ENCODE data around the gene PBX2. TPM values are rescaled to one million over a fixed set of nuclear protein-coding genes. Genes with fewer than 3 reads are reported as not detected.
A peak's percentile ranks its signal among the peaks of the same experiment; 100 is the strongest.

Gene PBX2
- total RNA-seq, 4 donors from 2014 or later = 43.6 to 95.9 (median 59.3) TPM

DNA sequence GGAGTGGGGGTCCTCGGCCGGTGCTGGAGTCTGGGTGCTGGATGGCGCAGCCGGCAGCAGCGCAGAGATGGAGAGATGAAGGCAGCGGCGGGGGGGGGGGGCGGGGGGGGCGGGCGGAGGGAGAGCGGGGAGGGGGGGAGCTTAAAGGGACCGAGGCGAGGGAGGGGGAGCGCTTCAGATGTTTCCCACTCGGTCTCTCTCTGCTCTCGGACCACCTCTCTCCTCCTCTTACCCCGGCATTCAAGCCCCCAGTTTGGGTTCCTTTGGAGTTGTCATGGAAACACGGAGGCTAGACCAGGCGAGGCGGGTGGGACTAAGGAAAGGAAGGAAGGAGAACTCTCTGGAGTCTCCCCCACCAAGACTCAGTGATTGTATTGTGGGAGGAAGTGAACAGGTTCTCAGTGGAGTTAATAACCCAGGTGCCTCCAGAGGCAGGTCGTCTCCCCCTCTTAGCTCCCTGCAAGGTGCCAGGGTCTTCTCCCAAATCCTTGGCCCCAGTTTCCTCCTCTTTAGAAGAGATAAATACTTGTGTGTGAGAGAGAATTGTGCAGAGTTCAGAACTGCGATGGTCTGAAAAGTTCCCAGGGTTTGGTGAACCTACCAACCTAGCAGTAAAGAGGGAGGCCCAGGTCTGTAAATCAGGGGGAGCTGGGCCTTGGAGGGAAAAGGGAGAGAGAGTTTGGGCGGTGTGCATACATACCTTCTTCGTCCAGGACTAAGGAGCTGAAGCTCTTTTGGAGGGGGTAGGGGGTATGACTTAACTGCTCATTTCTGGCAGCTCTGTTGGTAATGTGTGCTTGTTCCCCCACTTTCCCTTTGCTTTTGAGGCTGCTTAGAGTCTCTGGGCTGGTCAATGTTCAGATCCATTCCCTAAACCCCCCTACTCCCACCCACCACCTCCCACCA lies 37.9 kb downstream of the PBX2 start, which contains the start of gene PRRT1:
TSS of gene PRRT1 (minus strand) at position 77 of the 906 bp plus-strand sequence. CDS start 112 bp downstream, outside the sequence.
- Histone ChIP-seq H3K4me3 (peak within 1 kb of the TSS; percentile 76 to 84 (median 80)), H3K27me3 (no peaks in the 10 kb centered on the region), H3K36me3 (peaks cover 0 to 33% (median 23%) of the 10 kb centered on the region in 4 donors), H3K9me3 (no peaks in the 10 kb centered on the region), H3K27ac (replicated peaks in 1 of 4) (peak within 1 kb of the TSS; percentile 90 to 94 (median 93)), H3K4me1 (peaks cover 37 to 71% (median 63%) of the 10 kb centered on the region in 4 donors)
- TF ChIP-seq EP300 (IDR thresholded peaks at IDR 0.05) (no peak), POLR2A (IDR thresholded peaks at IDR 0.05; ENCODE audit: low read depth) (no peak)
- TF ChIP-seq, protein P1, sequence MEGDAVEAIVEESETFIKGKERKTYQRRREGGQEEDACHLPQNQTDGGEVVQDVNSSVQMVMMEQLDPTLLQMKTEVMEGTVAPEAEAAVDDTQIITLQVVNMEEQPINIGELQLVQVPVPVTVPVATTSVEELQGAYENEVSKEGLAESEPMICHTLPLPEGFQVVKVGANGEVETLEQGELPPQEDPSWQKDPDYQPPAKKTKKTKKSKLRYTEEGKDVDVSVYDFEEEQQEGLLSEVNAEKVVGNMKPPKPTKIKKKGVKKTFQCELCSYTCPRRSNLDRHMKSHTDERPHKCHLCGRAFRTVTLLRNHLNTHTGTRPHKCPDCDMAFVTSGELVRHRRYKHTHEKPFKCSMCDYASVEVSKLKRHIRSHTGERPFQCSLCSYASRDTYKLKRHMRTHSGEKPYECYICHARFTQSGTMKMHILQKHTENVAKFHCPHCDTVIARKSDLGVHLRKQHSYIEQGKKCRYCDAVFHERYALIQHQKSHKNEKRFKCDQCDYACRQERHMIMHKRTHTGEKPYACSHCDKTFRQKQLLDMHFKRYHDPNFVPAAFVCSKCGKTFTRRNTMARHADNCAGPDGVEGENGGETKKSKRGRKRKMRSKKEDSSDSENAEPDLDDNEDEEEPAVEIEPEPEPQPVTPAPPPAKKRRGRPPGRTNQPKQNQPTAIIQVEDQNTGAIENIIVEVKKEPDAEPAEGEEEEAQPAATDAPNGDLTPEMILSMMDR (IDR thresholded peaks at IDR 0.05) = no peak
- intact Hi-C loops (cut with DNase I) = no loop called here
- no peak for DNase-seq (ENCODE audit: extremely low spot score)
- WGBS = 20% methylated on average over 9 of the region's 24 CpGs

DNA sequence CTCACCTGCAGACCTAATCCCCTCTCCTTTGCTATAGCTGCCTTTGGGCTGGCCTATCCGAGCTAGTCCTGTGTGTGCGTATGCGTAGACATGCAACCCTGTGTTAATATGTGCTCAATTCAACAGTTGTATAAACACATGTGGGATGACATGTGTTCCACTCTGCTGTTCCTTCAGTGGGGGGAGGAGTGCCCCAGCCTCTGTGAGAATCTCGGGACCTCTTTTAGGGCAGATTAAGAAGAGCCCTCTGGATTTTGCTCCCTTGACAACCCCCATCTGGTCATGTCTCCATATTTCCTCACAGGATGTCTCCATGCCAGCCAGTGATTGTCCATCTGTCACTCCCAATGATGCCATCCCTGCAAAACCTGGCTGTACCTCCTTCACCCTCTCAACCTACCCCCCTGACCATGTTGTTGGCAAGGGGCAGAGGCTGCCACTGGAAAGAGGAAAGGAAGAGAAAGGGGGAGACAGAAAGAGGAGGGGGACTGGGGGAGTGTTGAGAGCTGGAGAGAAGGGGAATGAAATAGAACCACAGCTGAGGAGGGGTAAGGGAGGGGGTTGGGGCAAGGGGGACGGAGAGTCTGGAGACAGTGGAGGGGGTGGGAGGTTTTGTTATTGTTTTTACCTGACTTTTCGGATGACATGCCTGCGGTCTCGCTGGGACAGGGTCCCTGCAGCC lies 38.7 kb downstream of the PBX2 start:
- Histone ChIP-seq H3K36me3 (peaks cover 0 to 25% (median 15%) of the 10 kb centered on the region in 4 donors), H3K27me3 (no peaks in the 10 kb centered on the region), H3K4me1 (peaks cover 37 to 63% (median 59%) of the 10 kb centered on the region in 4 donors), H3K9me3 (no peaks in the 10 kb centered on the region), H3K4me3 (peak overlapping the region; percentile 76 to 84 (median 80)), H3K27ac (replicated peaks in 1 of 4) (peak overlapping the region; percentile 90 to 94 (median 93))
- TF ChIP-seq POLR2A (IDR thresholded peaks at IDR 0.05; ENCODE audit: low read depth) = no peak
- TF ChIP-seq, protein P1 (IDR thresholded peaks at IDR 0.05) = no peak
- peak in 1 of 2 donors; percentile 8 for TF ChIP-seq POLR2AphosphoS5 (IDR thresholded peaks at IDR 0.05)
- TF ChIP-seq EP300 (IDR thresholded peaks at IDR 0.05) = no peak
- no peak for DNase-seq (ENCODE audit: extremely low spot score)
- intact Hi-C loops (cut with DNase I) = no loop called here
- WGBS = 21% methylated on average over 8 of the region's 8 CpGs

DNA sequence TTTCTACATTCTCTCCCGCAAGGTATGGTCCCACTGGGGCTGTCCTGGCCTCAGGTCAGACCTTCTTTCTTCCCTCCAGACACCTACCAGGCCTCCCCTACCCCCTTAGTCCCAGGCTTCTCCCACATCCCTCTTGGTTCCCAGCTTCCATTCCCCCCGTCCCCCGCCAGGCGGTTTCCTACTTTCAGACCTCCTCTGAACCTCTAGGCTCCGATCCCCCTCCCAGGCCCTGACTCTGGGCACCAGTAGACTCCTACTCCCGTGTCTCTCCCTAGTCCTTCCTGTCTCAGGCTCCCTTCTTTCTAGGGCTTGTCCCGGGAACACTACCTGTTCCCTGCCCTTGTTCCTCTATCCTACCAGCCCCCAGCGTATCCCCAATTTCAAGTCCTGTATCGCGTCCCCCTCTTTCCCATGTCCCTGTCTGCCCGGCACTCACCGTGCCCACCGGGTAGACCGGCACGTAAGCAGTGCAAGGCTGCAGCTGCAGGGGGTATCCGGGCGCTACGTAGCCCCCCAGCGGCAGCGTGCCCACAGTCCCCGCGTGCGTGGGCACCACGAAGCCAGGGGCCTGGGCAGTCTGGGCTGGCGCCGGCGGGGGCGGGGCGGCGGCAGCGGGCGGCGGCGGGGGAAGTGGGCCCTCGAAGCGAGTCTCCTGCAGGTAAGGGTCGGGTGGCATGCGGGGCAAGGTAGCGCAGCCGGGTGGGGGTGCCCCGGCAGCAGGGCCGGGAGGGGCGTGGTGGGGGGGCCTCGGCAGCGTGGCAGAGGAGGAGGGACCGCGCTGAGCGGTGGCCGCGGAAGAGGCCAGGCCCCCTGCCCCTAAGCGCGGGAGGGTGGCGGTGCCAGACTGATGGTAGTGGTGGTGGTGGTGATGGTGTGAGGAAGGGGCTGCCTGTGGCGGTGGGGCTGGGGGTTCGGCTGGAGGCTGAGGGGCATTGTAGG lies 39.8 kb downstream of the PBX2 start:
- Histone ChIP-seq H3K36me3 (peaks cover 0 to 17% (median 6%) of the 10 kb centered on the region in 4 donors), H3K9me3 (no peaks in the 10 kb centered on the region), H3K27ac (replicated peaks in 1 of 4) (peak overlapping the region; percentile 24 to 93 (median 92)), H3K4me1 (peaks cover 30 to 52% (median 48%) of the 10 kb centered on the region in 4 donors), H3K4me3 (peak overlapping the region; percentile 76 to 84 (median 80)), H3K27me3 (no peaks in the 10 kb centered on the region)
- 72% methylated on average over 30 of the region's 55 CpGs for WGBS
- intact Hi-C loops (cut with DNase I) = no loop called here
- no peak for DNase-seq (ENCODE audit: extremely low spot score)
- TF ChIP-seq, protein P1 (IDR thresholded peaks at IDR 0.05) = no peak
- TF ChIP-seq POLR2A (IDR thresholded peaks at IDR 0.05; ENCODE audit: low read depth) (no peak), POLR2AphosphoS5 (IDR thresholded peaks at IDR 0.05) (no peak), EP300 (IDR thresholded peaks at IDR 0.05) (no peak)

DNA sequence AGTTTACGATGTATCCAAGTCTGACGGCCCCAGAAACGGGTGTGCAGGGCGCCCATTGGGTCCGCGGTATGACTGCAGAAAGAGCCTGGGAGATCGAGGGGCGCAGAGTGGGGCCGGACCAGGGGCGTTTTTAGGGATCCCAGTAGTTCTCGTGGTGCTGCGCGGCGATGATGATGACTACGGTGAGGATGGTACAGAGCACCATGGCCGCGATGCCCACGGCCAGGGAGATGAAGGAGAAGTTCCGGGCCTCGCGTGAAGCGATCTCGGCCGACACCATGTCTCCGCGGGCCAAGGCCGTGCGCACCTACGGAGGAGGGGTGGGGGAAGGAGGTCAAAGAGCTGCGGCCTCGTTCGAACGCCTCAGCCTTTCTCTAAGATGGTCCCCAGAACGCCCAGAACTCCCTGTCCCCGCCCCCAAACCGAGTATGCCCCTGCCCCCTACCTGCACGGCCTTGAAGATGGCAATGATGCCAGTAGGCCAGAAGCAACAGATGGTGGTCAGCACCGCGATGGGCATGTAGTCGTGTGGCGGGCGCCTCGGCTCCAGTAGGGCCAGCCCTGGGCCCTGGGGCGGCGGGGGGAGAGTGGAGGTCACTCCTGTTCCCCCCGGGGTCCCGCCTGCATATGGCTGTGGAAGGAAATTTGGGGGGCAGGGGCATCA lies 40.8 kb downstream of the PBX2 start:
- 80% methylated on average over 44 of the region's 47 CpGs for WGBS
- H3K27me3 ChIP-seq = no peaks in the 10 kb centered on the region
- peak overlapping the region in 2 of 4 donors; percentile 15 to 35 for H3K4me3 ChIP-seq
- TF ChIP-seq, protein P1 (IDR thresholded peaks at IDR 0.05) = no peak
- TF ChIP-seq POLR2A (IDR thresholded peaks at IDR 0.05; ENCODE audit: low read depth) (no peak), POLR2AphosphoS5 (IDR thresholded peaks at IDR 0.05) (no peak), EP300 (IDR thresholded peaks at IDR 0.05) (no peak)
- intact Hi-C loops (cut with DNase I) = no loop called here
- H3K27ac ChIP-seq (replicated peaks in 1 of 4) = no peak overlapping the region
- DNase-seq (ENCODE audit: extremely low spot score) = no peak
- H3K9me3 ChIP-seq = no peaks in the 10 kb centered on the region
- peaks cover 0 to 17% (median 6%) of the 10 kb centered on the region in 4 donors for H3K36me3 ChIP-seq
- H3K4me1 ChIP-seq = peaks cover 24 to 43% (median 41%) of the 10 kb centered on the region in 4 donors
